GM18867 (cell line): ENCODE results near the gene CHRDL1.

Experiments used
- ATAC-seq: cut with Tn5 transposase; IDR thresholded peaks from one replicate; pipeline ENCODE4 v1.9.1; 2021; ENCODE audit warnings: mild to moderate bottlenecking, moderate library complexity; ENCODE audit not compliant: unreplicated experiment

CHRDL1 gene

DNA sequence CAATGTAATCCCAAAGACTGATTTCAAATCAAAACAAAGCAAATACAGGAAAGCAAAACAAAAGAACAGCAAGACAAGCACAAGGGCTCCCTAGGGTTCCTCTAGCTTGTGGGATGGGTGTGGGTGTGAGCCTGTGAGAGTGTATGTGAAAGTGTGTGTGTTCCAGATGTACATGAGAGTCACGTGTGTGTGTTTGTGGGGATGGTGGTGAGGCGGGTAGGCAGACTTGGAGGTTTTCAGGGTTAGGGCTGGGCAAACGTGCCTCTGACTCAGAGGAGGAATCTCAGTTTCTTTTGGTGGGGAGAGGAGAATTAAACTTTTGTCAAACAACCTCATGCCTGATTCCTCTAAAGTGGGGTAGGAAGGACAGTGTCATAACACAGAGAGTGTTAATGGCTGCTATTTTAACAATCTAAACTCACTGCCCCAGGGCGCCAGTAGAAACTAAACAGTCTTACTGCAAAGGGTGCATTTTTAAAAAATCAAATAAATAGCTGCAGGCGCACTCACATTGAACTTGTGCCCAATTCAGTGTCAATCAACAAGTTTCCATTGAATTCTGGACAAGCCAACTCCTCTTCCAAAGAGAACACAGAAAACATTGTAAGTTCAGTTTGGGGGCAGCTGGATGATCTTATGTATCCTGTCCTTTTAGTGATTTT lies 51.8 kb downstream of the CHRDL1 start:
- ATAC-seq = peak; percentile 81

DNA sequence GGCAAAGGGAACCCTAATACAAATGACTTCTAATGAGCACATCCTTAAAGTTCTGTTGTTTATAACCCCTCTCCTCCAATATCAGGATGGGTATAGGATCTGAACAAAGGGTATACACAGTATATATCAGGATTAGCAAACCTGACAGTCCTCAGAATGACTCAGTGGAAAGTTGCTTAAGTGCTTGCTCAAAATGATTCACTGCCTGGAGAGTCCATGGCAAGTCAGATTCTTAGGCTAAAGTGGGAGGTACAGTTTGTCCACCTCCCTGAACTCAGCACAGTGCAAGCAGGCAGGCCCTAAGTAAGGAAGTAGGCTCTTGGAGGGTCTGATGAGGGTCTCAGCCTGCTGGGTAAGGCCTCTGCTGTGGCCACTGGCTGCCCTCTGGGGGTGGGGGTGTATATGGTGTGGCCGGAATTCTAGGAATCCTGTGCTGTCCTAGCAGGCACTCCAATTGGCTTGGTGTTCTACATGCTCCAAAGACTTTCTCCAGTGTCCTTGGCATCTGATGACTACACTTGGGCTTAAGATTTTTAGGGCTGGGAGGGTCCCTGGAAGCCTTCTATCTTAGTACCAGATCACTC lies 54.3 kb downstream of the CHRDL1 start:
- no peak for ATAC-seq

DNA sequence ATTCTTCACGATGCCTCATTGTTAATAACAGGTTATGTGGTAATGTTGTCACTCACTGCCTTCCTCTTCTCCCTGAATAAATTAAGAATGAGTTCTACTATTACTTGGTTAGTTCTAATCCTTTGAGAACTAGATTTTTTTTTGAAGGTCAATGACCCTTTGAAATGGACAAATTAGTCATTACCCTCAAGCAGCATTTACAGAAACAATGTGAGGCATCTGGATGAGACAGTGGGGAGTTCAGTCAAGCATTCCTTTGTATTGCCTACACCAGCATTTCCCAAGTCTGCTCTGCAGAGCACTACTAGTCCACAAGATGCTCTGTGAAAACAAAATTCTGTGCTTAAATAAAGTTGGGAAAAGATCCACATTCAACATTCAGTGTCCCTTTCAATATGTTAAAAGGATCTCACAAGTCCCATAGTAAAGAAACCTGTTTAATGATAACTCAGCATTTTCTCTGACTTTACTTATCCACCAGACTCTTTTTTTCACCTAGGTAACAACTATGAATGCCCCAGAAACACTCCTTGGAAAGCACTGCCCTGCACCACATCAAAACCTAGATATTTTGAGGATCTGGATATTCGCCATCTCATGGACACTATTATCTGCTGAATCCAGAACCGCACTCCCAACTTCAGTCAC lies 60.6 kb downstream of the CHRDL1 start:
- ATAC-seq = no peak

DNA sequence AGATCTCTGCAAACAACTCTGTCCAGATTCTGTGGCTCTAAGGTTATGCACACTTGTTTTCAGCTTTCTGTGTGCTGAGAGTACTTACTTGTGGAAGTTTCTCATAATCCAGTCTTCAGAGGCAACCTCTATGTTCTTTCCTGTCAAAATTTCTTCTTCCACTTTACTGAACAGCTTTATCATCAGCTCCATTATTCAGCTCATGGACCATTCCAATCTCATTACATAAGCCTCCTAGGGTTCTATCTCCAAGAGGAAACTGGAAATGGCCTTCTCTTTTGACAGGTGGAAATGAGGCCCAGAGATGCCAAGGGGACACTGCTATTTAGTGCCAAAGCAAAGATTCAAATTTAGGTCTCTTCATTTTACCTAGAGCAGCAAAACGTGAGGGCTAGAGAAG lies 61.3 kb downstream of the CHRDL1 start:
- ATAC-seq = no peak

DNA sequence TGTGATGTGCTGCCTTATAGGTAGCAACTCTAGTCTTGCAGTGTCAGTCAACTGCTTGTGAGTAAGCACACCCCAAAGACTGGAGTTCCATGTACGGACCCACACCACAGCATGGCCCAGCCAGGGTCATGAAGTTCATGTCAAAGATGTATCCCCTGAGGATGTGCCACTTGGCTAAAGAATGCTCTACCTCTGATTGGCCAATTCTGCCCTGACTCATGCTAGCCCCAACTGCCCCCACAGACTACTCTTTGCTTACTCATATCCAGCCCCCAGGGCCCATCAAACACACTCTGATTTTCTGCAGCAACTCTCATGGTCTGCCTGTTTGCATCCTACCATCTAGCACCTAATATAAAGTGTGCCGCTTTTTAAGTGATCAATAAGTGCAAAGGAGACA lies 62.5 kb downstream of the CHRDL1 start:
- no peak for ATAC-seq

DNA sequence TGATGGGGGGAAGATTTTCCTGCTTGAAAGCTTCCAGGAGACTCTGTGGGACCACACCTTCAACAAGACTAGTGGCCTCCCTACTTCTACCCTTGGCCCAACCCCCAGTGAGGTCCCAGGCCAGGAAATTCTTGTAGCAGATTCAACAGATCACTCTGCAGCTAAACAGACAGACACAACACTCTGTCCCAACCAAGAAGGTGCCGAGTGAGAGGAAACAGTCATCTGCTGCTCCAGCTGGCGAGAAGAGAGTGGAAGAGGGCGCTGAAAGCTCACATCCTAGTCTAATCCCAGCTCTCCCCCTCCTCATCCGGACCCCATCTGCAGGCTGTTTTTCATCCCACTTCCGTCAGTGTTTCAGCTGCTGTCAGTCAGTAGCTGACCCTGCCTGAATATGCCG lies 63.4 kb downstream of the CHRDL1 start:
- no peak for ATAC-seq

DNA sequence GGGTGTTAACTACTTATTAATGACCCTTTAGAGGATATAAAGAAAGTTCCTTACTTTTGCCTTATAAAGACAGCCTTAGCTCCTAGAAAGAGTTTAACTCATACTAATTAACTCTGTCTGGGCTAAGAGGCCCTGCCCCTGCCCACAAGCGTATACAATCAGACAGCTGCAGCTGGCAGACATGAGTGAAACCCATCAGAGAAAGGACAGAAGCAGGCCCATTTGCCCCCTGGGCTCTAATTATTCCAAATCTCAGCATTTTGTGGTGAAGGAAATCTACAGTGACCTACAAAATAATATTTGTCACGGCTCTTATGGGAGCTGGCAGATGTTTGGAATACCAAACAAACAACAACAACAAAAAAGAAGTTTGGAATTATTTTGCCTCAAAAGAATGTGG lies 71.8 kb downstream of the CHRDL1 start:
- ATAC-seq = no peak

DNA sequence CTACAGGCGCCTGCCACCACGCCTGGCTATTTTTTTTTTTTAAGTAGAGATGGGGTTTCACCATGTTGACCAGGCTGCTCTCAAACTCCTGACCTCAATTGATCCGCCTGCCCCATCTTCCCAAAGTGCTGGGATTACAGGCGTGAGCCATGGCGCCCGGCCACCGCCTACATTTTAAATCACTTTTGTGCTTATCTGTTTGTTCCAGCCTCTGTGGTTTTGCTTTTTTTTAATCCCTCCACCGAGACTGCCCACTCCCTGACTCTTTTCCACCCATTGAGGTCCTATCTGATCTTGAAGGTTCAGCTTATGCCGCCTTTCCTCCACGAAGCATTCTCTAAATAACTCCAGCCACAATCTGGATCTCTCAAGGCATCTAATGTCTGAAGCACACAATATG lies 73.5 kb downstream of the CHRDL1 start:
- ATAC-seq = no peak

DNA sequence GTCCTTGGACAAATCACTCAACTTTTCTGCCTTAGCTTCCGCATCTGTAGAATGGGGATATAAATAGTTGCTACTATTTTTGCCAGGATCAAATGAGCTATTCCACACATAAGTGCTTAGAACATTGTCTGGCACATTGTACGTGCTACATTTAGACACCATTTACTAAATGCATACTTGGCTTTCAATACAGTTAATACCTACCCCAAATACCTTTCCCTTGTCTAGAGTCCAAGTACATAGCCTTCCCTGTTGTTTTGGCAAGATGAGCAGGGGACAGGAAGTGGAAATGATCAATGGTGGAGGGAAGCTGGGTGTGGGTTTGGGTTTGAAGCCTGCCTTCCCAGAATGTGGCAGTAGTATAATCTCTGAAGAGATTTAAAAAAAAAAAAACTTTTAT lies 82.0 kb downstream of the CHRDL1 start:
- no peak for ATAC-seq

DNA sequence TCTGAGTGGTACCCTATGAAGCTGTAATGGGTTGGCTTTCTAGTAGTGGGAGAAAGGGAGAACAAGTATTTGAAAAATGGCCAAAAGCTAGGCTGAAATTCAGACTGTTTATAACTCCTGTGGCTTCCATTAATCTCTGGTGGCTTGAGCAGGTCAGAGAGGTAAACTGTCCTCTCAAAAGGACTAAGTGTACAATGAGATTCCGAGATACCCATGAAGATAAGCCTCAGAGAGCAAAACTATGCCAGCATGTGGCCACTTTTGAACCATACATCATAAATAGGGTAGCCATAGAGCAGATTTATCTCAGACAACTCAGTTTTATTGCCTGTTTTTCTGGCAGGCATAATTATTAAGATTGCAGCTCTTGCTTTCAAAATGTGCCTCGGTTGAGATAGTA lies 89.2 kb downstream of the CHRDL1 start:
- no peak for ATAC-seq

DNA sequence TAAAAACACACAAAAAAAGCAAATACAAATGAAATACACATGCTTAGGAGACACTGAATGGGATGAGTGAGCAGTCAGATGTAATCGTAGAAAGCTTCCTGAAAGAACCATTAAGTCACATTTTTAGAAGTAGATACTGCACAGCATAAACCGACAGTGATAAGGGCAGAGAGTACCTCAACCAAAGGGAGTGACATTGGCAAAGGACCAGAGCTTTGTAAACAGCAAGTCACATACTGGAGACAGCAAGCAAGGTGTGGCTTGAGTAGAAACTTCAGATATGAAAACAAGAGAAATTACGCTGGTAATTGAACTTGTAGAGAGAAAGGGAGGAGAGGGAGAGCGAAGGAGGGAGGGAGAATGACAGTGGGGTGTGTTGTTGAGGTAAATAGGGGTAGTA lies 92.0 kb downstream of the CHRDL1 start:
- no peak for ATAC-seq

DNA sequence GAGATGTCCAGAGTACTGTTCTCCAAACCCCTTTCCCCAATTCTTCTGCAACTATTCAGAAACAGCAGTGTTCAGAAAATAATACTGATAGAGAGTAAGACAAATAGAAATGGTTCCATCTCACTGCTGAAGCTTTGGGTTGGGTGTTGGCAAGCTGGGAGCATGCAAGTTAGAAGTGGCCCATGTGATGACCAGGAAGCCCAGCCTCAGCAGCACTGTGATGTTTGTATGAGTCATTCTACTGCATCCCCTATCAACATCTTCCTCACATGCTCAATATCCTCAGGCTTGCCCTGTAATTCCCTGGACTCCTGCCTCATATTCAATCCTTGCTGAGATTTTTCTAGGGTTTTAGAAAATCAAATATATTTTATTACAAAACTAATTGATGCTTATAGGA lies 96.5 kb downstream of the CHRDL1 start:
- no peak for ATAC-seq

DNA sequence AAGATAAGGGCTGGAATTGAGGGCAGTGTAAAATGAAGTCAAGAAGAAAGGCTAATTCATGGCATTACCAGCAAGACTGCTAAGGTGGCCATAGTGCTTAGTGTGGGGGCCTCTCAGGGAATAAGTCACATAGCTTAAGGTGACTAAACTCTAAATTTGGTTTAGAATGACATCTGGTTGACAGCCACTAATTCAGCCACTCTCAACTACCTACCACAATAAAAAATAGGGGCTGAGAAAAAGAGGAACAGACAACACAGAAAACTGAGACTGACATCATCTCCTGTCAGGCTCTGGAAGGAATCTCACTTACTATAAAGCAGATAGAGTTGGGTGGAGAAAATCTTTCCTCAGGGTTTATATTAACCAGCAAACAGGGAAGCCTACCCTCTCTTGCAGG lies 96.9 kb downstream of the CHRDL1 start:
- peak; percentile 72 for ATAC-seq

DNA sequence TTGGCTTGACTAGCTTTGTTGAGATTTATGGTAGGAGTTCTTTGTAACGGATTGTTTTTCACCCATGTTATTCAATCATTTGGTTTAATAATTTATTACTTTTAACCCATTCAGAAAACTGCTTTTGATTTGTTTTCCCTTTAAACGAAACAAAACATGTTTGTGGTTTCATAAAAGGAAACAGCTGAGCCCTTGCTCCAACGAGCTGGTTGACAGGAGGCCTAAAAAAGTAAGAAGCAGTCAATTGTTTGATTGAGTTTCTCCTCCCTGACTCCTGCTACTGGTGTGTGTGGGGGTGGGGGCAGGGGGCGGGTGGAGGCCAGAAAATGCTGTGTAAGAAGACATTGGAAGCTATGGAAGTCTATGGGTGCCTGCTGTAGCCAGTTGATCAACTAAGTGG lies 102.8 kb downstream of the CHRDL1 start:
- no peak for ATAC-seq

DNA sequence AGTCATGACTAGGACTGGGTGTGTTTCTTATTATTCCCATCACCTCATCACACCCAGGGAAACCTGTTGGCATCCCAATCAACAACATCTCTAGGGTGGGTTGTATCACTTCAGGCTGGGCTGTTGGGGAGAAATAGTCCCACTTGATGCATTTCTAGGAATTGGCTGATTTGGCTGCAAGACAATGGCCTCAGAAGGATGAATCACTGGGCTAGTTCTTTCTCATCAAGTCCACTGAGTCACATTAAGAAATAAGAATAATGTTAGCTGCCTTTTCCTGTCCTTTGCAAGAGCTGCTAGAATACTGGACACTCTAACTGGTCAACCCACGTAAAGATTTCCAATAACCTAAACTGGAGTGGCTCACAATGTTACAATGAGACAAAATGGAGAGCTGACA lies 104.2 kb downstream of the CHRDL1 start:
- ATAC-seq = no peak

DNA sequence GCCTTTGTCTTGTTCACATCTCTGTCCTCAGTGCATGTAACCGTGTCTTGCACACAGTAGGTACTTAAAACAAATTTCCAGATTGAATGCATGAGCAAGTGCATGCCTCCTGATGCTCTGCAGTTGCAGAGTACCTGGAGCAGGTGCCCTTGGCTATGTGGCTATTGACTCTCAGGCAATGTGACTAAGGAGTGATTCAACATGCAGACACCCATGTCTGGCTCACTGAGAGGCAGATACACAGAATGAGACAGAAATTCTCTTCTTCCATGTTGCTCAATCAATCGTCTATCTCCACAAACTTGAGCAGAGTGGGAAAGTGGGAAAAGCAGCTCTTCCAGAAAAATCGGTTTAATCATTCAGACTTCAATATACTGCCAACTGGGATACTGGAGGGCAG lies 111.0 kb downstream of the CHRDL1 start:
- ATAC-seq = no peak

DNA sequence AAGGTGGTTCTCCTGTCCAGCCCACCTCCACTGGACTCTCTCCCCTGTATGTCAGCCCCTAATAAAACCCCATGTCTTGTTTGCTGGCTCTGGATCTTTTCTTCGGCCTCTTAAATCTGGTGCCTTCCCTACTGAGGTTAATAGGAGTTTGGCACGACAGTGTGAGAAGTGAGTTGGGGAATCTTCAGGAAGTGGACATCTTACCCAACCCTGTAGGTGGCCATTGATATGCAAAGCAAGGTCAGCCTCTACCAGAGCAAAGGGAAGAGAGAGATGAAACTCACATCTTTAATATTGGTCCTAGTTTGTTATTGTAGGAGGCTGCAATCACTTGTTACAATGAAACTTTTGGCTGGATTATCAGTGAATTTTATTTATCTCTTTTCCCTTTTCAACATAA lies 111.7 kb downstream of the CHRDL1 start:
- no peak for ATAC-seq

DNA sequence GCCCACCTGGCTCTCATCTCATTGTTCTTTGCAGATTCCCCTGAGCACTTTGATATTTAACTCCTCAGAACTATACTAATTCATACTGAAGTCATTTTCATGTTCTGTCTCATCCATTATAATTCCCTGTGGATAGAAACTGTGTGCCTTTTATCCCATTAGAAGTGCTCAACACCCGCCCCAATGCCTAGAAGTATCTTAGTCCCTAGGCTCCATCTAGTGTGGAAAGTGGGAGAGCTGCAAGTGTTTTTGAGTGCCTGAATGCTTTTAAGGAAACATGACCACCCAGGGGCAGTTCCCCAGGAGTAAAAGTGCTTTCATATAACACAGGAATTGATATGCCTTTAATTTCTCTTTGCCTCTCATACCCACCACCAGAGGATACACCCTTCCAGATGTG lies 117.0 kb downstream of the CHRDL1 start:
- ATAC-seq = no peak

DNA sequence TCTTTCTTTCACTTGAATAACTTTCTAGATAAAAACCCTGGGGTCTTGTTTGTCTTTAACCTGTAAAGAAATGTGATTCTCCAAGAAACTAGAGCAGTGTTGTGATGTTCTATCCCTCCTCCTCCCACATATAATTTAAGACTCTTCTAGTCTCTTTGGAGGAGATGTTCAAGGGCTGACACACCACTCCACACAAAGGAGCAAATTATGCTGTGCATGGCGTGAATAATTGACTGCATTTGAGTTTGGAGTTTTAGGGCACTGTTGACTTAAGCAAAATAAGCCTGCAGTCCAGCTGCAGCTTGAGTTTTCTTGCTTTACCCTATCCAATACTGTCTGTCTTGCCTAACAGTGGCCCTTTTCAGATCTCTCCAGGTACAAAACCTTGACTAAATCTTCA lies 119.7 kb downstream of the CHRDL1 start:
- ATAC-seq = no peak

DNA sequence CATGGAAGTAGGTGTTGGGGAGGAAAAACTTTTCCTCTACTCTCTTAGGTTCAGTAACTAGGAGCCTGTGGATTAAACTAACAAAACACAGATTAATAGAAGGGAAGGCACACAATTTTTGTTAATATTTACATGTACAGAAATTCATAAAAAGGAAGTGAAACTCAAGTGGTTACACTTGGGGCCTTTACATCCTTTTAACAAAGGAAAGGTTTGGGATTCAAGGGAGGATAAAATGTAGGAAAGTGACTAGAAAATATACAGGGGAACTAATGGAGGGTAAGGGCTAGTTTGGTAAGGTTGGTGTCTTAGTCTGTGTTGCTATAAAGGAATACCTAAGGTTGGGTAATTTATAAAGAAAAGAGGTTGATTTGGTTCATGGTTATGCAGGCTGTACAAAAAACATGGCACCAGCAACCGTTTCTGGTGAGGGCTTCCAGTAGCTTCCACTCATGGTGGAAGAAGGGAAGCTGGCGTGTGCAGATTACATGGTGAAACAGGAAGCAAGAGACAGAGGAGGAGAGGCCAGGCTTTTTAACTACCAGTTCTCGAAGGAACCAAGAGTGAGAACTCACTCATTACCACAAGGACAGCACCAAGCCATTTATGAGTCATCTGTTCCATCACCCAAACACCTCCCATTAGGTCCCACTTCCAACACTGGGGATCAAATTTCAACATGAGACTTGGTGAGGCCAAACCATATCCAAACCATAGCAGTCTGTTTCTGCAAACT lies 124.4 kb downstream of the CHRDL1 start:
- ATAC-seq = peak; percentile 98

DNA sequence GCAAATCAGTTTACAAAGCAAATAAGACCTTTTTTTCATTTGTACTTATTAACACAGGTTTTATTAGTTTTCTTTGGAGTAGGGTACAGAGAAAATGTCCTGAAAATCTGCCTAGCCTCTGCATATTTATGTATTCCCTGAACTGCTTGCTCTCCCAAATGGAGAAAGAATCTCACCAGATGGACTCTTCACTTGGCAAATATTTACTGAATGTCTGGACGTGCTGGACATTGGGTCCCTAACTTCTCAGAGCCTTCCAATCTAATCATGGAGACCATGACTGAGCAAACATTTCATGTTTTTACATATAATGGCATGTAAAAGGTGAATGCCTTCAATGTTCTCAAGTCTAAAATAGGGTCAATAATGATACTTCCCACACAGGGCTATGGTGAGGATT lies 126.0 kb downstream of the CHRDL1 start:
- ATAC-seq = no peak

DNA sequence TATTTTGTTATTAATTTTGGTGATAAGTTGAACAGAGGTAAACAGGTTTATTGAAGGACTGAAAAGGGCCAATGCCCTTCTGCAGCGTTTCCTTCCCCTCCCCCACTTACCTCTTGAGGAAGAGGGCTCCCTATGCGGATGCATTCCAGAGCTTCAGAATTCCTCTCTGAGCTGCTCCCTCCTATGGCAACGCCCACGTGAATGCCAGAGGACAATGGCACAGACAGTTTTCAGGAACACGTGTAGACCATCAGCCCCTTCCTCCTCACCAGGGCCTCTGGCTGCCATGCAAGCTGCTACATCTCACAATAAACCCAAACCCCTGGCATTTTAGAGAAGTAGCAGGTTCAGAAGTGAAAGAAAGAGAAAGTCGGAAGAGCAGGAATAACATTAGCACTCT lies 127.9 kb downstream of the CHRDL1 start:
- ATAC-seq = no peak
